Immature natural killer cell (primary cell): ENCODE results near the gene SMARCC1. TPM values are rescaled to one million over a fixed set of nuclear protein-coding genes. Genes with fewer than 3 reads are reported as not detected.

Experiments
- DNase-seq, 3 donors: peaks; one replicate each; pipeline ENCODE4 v3.0.0; 2022; ENCODE audit warnings: mixed read lengths in 1 of 3
- H3K27ac Mint-ChIP-seq, 6 donors: one replicate each; pipeline ENCODE4 v1.8.0; 2020; ENCODE audit warnings: mixed read lengths in 6 of 6, mild to moderate bottlenecking in 5 of 6, inconsistent platforms in 4 of 6, moderate library complexity in 3 of 6
- H3K27me3 Mint-ChIP-seq, 3 donors: one replicate each; pipeline ENCODE4 v1.8.0; 2020 to 2021; ENCODE audit warnings: low read depth in 3 of 3, mild to moderate bottlenecking in 3 of 3, mixed read lengths in 3 of 3, moderate library complexity in 3 of 3, inconsistent platforms in 1 of 3
- H3K36me3 Mint-ChIP-seq, 3 donors: one replicate each; pipeline ENCODE4 v1.8.0; 2020; ENCODE audit warnings: mixed read lengths in 3 of 3, inconsistent platforms in 2 of 3, mild to moderate bottlenecking in 2 of 3
- H3K4me1 Mint-ChIP-seq, 2 donors: one replicate each; pipeline ENCODE4 v1.8.0; 2020; ENCODE audit warnings: inconsistent platforms in 2 of 2, mild to moderate bottlenecking in 2 of 2, mixed read lengths in 2 of 2, moderate library complexity in 1 of 2
- H3K4me3 Mint-ChIP-seq, 5 donors: one replicate each; pipeline ENCODE4 v1.8.0; 2020; ENCODE audit warnings: mild to moderate bottlenecking in 5 of 5, mixed read lengths in 5 of 5, inconsistent platforms in 3 of 5, moderate library complexity in 3 of 5
- H3K9me3 Mint-ChIP-seq, 6 donors: one replicate each; pipeline ENCODE4 v1.8.0; 2020; ENCODE audit warnings: mild to moderate bottlenecking in 6 of 6, mixed read lengths in 6 of 6, inconsistent platforms in 4 of 6, moderate library complexity in 3 of 6
- polyA plus RNA-seq, 3 donors: library from polyadenylated mRNA; unstranded; fragments of 300-500 nt; fragmentation: Illumina TruSeq; gene quantifications; one replicate each; pipeline ENCODE4 v1.2.3, GENCODE V29; 2021

The SMARCC1 gene
- polyA plus RNA-seq, 3 donors from 2014 or later = 28.4 to 85.4 (median 54.3) TPM

DNA sequence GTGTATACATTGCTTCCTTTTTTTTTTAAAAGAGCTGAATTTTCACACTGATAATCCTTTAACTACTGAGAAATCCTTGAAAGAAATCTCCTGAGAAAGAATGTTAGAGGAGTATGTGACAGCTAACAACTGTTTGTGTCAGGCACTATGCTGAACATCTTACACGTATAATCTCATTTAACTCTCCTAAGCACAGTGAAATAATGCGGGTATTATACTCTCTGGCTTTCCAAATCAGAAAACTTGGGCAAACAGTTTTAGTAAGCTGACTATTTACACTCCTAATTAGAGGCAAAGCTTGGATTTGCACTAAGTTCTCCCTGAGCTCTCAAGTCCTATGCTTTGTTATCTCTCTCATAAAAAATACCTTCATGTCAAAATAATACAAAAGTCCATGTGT is 69.3 kb downstream of the SMARCC1 start:
- H3K9me3 Mint-ChIP-seq = no peaks in the 10 kb centered on the region
- H3K4me1 Mint-ChIP-seq = peaks cover 4 to 16% of the 10 kb centered on the region in 2 donors
- H3K27ac Mint-ChIP-seq = peak overlapping the region in 1 of 6 donors; percentile 36
- peaks cover 7 to 28% (median 13%) of the 10 kb centered on the region in 3 donors for H3K36me3 Mint-ChIP-seq
- H3K27me3 Mint-ChIP-seq = no peaks in the 10 kb centered on the region
- DNase-seq = no peak
- no peak overlapping the region for H3K4me3 Mint-ChIP-seq

- Mint-ChIP-seq H3K36me3 (peaks cover 5 to 31% (median 17%) of the 10 kb centered on the region in 3 donors), H3K4me1 (peaks cover 4 to 15% of the 10 kb centered on the region in 2 donors), H3K4me3 (no peak overlapping the region), H3K27me3 (no peaks in the 10 kb centered on the region), H3K9me3 (no peaks in the 10 kb centered on the region), H3K27ac (no peak overlapping the region)
- no peak for DNase-seq
These were observed 70.1 kb downstream of the SMARCC1 start for GRCh38 chr3:47711596-47711995.

- Mint-ChIP-seq H3K27ac (no peak overlapping the region), H3K4me3 (no peak overlapping the region), H3K27me3 (no peaks in the 10 kb centered on the region), H3K36me3 (peaks cover 22 to 43% (median 27%) of the 10 kb centered on the region in 3 donors), H3K4me1 (no peaks in the 10 kb centered on the region), H3K9me3 (no peaks in the 10 kb centered on the region)
- no peak for DNase-seq
These were observed 76.3 kb downstream of the SMARCC1 start for GRCh38 chr3:47705391-47705790.

DNA sequence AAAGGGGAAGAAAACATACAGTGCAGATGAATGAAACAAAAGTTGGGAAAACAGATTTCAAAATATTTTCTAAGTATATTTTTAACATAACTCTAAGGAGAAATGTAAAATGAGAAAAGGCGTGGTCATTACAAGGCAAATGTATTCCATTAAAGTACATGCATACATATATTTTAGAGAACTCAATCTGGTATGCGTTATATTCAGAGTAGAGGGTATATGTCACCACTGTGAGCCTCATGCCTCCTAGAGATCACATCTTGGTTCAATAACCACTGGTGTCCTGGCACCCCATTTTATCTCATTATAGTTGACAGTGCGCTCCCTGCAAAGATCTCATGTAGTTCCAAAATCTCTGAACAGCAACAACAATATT is 77.5 kb downstream of the SMARCC1 start:
- Mint-ChIP-seq H3K36me3 (peaks cover 22 to 41% (median 27%) of the 10 kb centered on the region in 3 donors), H3K4me3 (no peak overlapping the region), H3K27me3 (no peaks in the 10 kb centered on the region), H3K9me3 (no peaks in the 10 kb centered on the region), H3K4me1 (no peaks in the 10 kb centered on the region), H3K27ac (peak overlapping the region in 1 of 6 donors; percentile 8)
- no peak for DNase-seq

DNA sequence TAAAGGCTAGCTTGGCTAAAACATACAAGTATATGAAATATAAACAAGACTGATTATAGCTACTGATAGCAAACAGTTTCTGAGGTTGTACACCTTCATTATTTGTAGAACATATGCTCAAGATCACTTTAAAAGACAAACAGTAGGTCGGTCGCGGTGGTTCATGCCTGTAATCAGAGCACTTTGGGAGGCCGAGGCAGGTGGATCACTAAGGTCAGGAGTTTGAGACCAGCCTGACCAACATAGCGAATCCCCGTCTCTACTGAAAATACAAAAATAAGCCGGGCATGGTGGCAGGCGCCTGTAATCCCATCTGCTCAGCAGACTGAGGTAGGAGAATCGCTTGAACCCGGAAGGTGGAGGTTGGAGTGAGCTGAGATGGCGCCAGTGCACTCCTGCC is 80.3 kb downstream of the SMARCC1 start:
- Mint-ChIP-seq H3K9me3 (no peaks in the 10 kb centered on the region), H3K27me3 (no peaks in the 10 kb centered on the region), H3K36me3 (peaks cover 19 to 29% (median 22%) of the 10 kb centered on the region in 3 donors), H3K4me3 (no peak overlapping the region), H3K4me1 (no peaks in the 10 kb centered on the region), H3K27ac (no peak overlapping the region)
- no peak for DNase-seq

DNA sequence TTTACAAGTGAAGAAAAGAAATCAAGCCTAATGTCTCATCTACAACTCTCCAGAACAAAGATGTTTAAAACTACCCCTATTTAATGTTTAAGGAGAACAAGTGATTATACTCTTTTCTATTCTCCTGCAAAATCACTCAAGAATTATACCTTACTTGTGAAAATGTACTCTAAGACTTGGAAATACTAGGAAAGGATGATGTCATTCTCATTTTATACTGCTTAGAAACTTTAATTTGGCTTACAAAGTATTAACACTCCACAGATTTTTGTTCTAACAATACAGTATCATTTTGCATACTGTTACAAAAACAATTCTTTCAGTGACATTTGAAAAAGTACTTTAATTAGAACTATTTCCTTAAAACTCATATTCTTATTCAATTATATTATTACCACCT is 89.5 kb downstream of the SMARCC1 start:
- Mint-ChIP-seq H3K9me3 (no peaks in the 10 kb centered on the region), H3K27ac (no peak overlapping the region), H3K36me3 (peaks cover 8 to 30% (median 13%) of the 10 kb centered on the region in 3 donors), H3K4me1 (no peaks in the 10 kb centered on the region), H3K27me3 (no peaks in the 10 kb centered on the region), H3K4me3 (no peak overlapping the region)
- DNase-seq = no peak

DNA sequence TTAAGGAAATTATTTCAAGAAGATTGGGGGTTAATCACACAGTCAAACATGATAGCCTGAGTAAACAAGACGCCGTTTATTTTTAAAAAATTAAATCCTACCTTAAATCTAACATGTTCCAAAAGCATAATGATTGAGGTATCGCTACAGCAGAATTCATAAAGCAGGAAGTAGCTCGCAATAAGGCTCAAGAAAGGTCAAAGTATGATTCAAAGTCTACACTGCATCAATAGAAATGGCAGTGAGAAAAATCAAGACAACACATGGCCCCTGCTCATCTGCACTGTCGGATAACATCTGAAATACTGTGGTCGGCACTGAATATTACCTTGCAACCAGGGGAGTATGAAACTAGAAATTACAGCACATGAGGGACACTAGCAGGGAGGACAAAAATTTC is 93.2 kb downstream of the SMARCC1 start:
- H3K27ac Mint-ChIP-seq = no peak overlapping the region
- no peaks in the 10 kb centered on the region for H3K9me3 Mint-ChIP-seq
- H3K4me1 Mint-ChIP-seq = no peaks in the 10 kb centered on the region
- H3K36me3 Mint-ChIP-seq = peaks cover 14 to 33% (median 22%) of the 10 kb centered on the region in 3 donors
- no peaks in the 10 kb centered on the region for H3K27me3 Mint-ChIP-seq
- no peak overlapping the region for H3K4me3 Mint-ChIP-seq
- DNase-seq = no peak

DNA sequence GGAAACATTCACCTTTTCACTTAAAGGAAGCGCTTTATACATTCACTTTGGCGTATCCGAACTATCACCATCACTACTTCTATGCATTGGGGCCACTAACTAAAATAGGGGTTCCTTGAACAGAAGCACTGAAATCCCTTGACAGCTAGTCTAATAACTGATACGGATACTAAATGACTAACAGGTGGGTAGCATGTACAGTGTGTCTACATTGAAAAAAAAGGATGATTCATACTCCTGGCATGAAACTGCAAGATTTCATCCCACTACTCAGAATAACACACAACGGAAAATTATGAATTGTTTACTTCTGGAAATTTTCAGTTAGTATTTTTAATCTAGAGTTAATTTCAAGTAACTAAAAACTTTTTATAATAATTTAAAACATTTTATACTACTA is 96.7 kb downstream of the SMARCC1 start:
- Mint-ChIP-seq H3K27me3 (no peaks in the 10 kb centered on the region), H3K27ac (no peak overlapping the region), H3K4me3 (no peak overlapping the region), H3K36me3 (peaks cover 17 to 29% (median 20%) of the 10 kb centered on the region in 3 donors), H3K4me1 (no peaks in the 10 kb centered on the region), H3K9me3 (no peaks in the 10 kb centered on the region)
- no peak for DNase-seq

GRCh38 chr3:47681016-47681415 is 100.7 kb downstream of the SMARCC1 start:
- Mint-ChIP-seq H3K4me1 (peaks cover 7 to 12% of the 10 kb centered on the region in 2 donors), H3K9me3 (no peaks in the 10 kb centered on the region), H3K27me3 (no peaks in the 10 kb centered on the region), H3K27ac (no peak overlapping the region), H3K36me3 (peaks cover 8 to 37% (median 30%) of the 10 kb centered on the region in 3 donors), H3K4me3 (no peak overlapping the region)
- DNase-seq = no peak

GRCh38 chr3:47678446-47679338 is 103.0 kb downstream of the SMARCC1 start:
- Mint-ChIP-seq H3K9me3 (no peaks in the 10 kb centered on the region), H3K4me1 (peaks cover 7 to 12% of the 10 kb centered on the region in 2 donors), H3K4me3 (no peak overlapping the region), H3K36me3 (peaks cover 19 to 54% (median 38%) of the 10 kb centered on the region in 3 donors), H3K27ac (peak overlapping the region in 5 of 6 donors; percentile 2 to 41 (median 26)), H3K27me3 (peaks cover 0 to 2% (median 0%) of the 10 kb centered on the region in 3 donors)
- DNase-seq = peak in 1 of 3 donors; percentile 3

DNA sequence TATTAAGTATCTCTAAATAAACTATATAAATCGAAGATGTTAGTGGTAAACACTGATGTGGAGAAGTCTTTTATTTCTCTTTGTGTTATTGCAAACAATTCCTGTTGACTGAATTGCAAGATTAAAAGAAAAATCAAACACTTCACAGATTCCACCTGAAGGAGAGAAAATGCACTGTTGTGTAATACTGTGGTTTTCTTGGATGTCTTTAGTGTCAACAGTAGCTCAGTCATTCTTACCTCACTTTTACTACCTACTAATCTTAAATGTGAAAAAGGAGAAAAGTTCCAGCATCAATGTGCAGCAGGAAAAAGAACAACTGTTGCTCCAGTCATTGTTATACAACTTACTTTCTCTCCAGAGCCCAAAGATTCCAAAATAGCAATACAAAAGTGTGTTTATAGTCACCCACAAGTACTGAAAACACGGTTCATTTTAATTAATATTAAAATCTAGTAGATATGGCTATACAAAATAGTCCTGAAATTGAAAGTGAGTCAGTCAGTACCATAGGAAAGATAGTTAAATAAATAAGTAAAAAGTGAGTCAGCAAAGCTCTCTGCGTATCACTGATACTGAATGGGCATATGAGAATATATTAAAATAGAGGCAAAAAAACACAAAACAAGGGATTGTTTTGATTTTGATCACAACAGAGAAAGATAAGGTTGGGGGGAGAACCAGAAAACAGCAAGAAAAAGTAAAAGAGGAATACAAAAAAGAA is 112.5 kb downstream of the SMARCC1 start:
- Mint-ChIP-seq H3K36me3 (peaks cover 3 to 31% (median 10%) of the 10 kb centered on the region in 3 donors), H3K27me3 (no peaks in the 10 kb centered on the region), H3K9me3 (no peaks in the 10 kb centered on the region), H3K27ac (no peak overlapping the region), H3K4me3 (no peak overlapping the region), H3K4me1 (peaks cover 5 to 10% of the 10 kb centered on the region in 2 donors)
- no peak for DNase-seq

DNA sequence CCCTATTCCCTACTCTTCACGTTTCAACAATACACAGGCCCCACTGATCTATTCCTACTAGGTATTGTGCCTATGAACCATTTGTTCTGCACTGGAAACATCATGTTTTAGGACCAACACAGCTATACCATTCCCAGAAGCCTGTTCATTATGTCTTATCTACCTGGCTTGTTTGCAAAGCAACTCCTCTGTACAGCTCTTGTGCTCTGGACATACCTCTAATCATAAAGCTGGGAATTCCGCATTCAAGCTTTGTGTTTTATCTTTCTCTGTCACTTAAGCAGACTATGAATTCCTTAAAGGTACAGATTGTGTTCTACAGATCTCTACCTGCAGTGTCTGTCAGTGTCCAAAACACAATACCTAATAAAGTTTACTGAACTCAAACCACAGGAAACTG is 115.6 kb downstream of the SMARCC1 start:
- no peak overlapping the region for H3K4me3 Mint-ChIP-seq
- H3K9me3 Mint-ChIP-seq = no peaks in the 10 kb centered on the region
- no peaks in the 10 kb centered on the region for H3K27me3 Mint-ChIP-seq
- DNase-seq = no peak
- peak overlapping the region in 1 of 6 donors; percentile 9 for H3K27ac Mint-ChIP-seq
- H3K36me3 Mint-ChIP-seq = peaks cover 0 to 9% (median 0%) of the 10 kb centered on the region in 3 donors
- peaks cover under 1 to 3% of the 10 kb centered on the region in 2 donors for H3K4me1 Mint-ChIP-seq

- Mint-ChIP-seq H3K36me3 (peaks cover 0 to 11% (median 5%) of the 10 kb centered on the region in 3 donors), H3K4me1 (peaks cover 0 to 2% of the 10 kb centered on the region in 2 donors), H3K4me3 (no peak overlapping the region), H3K27me3 (no peaks in the 10 kb centered on the region), H3K9me3 (no peaks in the 10 kb centered on the region), H3K27ac (peak overlapping the region in 1 of 6 donors; percentile 21)
- DNase-seq = no peak
These were observed 117.2 kb downstream of the SMARCC1 start for GRCh38 chr3:47664519-47664918.

GRCh38 chr3:47663630-47664240 is 118.0 kb downstream of the SMARCC1 start:
- no peak overlapping the region for H3K4me3 Mint-ChIP-seq
- peaks cover 4 to 12% (median 9%) of the 10 kb centered on the region in 3 donors for H3K36me3 Mint-ChIP-seq

More at GRCh38 chr3:47663630-47664240, 118.0 kb downstream of the SMARCC1 start:
- peak overlapping the region in 1 of 6 donors; percentile 69 for H3K27ac Mint-ChIP-seq
- no peaks in the 10 kb centered on the region for H3K27me3 Mint-ChIP-seq
- no peaks in the 10 kb centered on the region for H3K9me3 Mint-ChIP-seq
- DNase-seq = no peak
- H3K4me1 Mint-ChIP-seq = peaks cover 0 to 3% of the 10 kb centered on the region in 2 donors
